WI38 (cell line): ENCODE results near the gene ROR2.

Experiments
- H3K4me3 ChIP-seq: 2 replicates; pipeline ENCODE4 v1.5.1; 2011; ENCODE audit warnings: low read depth, mild to moderate bottlenecking, control low read depth, low read length
- TF ChIP-seq, protein P1 (sequence below): IDR thresholded peaks from 2 replicates; pipeline ENCODE4 v1.5.1; 2012; ENCODE audit warnings: low read depth, mild to moderate bottlenecking, control low read depth, low read length

The ROR2 gene

DNA sequence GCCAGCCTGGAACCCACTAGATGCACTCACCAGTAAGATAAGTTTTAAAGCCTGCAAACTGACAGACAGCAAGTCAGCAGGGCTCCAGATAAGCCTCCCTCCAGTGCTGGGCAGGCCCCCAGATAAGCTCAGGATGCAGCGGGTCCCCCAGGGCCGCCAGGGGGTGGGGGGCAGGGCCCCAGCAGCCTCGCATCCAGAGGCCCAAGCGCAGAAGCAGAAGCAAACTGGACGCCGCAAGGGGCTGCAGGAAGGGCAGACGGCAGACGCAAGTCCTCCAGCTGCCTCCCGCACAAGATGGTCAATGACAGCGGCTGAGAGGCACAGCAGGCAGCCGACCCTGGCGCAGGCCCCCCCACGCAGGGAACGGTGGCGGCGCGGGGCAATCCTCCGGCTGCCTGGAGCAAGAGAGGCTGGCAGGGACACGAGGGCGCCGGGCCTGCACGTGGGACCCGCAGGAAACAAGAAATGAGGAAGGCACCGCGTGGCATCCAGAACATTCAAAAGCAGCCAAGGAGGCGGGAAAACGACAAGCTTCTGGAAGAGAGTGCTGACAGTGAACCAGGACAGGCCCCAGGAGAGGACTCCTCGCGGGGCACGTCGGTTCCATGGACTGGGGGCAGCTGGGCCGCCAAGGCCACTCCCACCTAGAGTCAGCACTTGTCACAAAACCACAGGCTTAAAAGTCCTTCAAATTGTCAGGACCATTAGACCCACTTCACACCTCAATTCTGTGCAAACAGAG, 49.8 kb downstream of the ROR2 start:
- TF ChIP-seq, protein P1, sequence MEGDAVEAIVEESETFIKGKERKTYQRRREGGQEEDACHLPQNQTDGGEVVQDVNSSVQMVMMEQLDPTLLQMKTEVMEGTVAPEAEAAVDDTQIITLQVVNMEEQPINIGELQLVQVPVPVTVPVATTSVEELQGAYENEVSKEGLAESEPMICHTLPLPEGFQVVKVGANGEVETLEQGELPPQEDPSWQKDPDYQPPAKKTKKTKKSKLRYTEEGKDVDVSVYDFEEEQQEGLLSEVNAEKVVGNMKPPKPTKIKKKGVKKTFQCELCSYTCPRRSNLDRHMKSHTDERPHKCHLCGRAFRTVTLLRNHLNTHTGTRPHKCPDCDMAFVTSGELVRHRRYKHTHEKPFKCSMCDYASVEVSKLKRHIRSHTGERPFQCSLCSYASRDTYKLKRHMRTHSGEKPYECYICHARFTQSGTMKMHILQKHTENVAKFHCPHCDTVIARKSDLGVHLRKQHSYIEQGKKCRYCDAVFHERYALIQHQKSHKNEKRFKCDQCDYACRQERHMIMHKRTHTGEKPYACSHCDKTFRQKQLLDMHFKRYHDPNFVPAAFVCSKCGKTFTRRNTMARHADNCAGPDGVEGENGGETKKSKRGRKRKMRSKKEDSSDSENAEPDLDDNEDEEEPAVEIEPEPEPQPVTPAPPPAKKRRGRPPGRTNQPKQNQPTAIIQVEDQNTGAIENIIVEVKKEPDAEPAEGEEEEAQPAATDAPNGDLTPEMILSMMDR, result no peak
- no peak overlapping the region for H3K4me3 ChIP-seq

DNA sequence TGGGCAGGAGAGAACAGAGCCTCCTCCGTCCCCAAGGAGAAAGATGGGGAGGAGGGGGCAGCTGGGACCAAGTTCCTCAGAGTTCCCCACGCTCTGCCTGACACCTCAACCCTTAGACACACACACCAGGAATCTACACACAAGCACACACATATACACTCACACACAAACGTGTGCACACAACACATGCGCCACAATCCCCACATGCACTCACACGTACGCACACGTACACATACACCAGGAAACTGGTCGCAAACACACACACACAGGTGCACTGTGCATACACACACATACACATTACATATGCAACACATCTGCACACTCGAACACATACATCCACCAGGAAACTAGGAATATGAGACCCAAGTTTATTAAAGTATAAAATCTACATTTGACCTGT, 50.4 kb downstream of the ROR2 start:
- TF ChIP-seq, protein P1, result no peak
- H3K4me3 ChIP-seq, result no peak overlapping the region

DNA sequence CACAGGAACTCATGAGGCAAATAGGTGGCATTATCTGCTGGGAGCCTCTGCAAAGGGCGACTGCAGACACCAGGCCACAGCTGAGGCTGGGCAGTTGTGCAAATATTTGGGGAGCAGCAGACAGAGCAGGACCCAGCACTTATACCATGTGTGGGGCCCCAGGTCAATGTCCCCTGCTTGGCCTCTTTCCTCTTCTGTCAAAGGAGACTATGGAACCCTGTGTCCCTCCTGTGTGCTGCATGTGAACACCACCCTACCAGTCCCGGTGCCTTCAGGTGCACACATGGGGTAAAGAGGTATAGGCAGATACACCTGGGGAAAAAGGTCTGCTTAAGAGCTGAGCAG, 50.8 kb downstream of the ROR2 start:
- H3K4me3 ChIP-seq, result no peak overlapping the region
- TF ChIP-seq, protein P1, result no peak

DNA sequence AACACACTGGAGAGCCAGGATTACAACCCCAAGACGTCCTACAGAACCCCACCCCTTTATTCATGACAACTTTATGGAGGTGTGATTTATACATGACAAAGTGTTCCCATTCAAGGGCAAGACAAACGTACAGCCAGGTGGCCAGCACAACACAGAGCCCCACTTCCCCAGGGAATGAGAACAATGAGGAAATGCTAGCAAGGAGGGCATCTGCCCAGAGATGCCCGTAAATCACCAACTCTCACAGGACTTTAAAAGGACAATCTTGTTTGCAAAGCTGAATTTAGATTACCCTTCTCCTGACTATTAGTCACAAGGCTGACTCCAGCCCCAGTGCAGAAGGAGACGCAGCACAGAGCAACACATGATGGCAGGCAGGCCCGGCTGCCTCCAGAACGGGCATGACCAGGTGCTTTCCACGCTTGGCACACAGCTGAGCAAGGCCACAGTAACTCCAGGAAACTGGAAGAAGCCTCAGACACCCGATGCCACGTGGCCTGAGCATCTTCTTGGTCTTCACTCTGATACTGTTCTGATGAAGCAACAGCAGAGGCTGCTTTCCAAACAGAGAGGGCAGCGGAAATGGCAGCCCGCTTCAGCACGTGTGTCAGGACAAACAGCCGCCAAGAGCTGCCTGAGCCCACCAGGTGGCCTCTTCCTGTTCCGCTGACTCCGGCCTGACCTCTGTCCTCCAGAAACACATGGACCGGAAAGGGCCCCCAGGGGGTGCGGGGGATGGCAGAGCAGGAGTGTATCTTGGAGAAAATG, 51.4 kb downstream of the ROR2 start:
- TF ChIP-seq, protein P1, result no peak
- no peak overlapping the region for H3K4me3 ChIP-seq

DNA sequence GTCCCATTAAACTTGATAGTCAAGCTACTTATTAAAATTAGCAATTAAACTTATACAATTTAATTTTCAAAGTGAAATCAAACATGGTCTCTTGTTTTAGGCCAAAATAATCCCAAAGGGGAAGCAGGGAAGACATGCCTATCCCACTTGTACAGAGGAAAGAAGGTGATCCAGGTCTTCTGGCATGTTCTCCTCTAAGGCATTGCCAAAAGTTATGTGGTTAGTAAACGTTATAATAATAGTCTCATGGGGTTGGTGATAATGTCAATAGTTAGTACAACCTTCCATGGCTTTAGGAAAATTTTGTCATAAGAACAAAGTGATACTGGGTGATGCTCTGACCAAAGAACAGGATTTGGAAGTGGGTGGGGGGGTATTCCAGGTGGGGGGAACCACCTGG, 52.8 kb downstream of the ROR2 start:
- TF ChIP-seq, protein P1, result no peak
- H3K4me3 ChIP-seq, result no peak overlapping the region

DNA sequence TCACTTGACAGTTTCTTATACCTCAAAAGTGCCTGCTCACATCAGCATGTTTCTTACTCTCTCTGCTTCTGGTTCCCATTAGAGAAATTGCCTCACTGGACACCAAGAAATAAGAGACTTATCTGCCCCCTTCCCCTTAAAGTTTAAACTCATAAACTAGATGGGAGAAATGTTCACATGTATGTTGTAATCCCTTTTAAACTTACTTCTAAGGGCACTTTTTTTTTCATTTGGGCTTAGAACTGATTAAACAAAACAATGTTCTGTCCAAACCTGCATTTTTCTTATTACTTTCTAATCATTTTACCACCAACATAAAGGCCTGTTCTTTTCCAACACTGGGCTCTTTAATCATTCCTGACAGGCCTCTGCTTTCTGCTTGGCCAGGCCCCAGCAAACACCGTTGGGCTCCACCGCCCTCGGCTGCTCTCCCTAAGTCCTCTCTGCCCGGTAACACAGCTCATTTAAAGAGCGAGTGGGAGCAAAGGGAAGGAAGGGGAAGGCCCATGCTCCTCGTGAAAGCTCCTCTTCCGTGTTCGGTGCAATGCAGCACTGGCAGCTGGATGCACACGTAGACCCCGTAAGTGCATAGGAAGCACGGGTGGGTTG, 53.4 kb downstream of the ROR2 start:
- no peak overlapping the region for H3K4me3 ChIP-seq
- TF ChIP-seq, protein P1, result no peak

DNA sequence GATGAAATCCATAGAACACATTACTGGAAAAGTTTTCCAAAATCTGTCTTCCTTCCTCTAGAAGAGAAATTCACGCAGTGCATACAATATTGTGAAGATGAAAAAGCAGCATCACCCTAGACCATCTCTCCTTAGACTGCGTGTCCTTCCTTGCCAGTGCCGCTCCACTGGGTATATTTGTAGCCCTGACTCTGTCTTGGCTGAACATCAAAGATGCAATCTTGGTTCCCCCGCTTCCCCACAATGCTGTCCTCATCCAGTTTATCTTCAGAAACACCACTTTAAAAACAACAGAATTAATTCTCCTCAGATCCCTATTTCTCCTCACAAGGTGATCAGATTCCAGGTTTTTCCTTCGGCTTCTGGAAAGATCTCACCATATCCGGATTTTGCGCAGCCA, 53.9 kb downstream of the ROR2 start:
- no peak overlapping the region for H3K4me3 ChIP-seq
- TF ChIP-seq, protein P1, result no peak
